PC-9 (cell line): ENCODE measurements around the gene LATS2.

Experiments
- EZH2 ChIP-seq: fragments of 200-600 bp; sonication (generic); IDR thresholded peaks from 2 replicates; pipeline ENCODE4 v1.8.0; 2017; ENCODE audit warnings: antibody characterized with exemption, low read depth
- TF ChIP-seq, protein P1 (sequence below): fragments of 200-600 bp; sonication (generic); conservative IDR thresholded peaks from 2 replicates; pipeline ENCODE4 v1.6.1; 2017; ENCODE audit warnings: mixed run types, antibody characterized with exemption, mild to moderate bottlenecking, moderate library complexity

DNA sequence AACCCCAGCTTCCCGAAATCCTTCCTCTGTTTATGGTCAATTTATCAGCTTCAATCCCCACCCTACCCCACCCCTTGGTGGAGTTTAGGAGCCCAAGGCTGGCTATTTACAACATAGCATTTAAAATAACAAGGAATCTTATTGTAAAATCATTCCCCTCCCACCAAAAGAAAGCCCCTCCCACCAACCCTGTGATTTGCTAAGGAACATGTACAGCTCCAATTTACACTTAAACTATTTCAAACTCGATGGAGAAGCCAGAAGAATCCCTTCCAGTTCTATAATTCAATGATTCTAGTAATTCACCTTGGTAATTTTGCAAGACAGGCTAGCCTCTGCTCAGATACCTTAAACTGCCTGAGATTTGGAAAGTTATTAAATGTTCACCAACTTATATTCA lies 3.0 kb downstream of the LATS2 start:
- no peak for TF ChIP-seq EZH2
- TF ChIP-seq, protein P1, sequence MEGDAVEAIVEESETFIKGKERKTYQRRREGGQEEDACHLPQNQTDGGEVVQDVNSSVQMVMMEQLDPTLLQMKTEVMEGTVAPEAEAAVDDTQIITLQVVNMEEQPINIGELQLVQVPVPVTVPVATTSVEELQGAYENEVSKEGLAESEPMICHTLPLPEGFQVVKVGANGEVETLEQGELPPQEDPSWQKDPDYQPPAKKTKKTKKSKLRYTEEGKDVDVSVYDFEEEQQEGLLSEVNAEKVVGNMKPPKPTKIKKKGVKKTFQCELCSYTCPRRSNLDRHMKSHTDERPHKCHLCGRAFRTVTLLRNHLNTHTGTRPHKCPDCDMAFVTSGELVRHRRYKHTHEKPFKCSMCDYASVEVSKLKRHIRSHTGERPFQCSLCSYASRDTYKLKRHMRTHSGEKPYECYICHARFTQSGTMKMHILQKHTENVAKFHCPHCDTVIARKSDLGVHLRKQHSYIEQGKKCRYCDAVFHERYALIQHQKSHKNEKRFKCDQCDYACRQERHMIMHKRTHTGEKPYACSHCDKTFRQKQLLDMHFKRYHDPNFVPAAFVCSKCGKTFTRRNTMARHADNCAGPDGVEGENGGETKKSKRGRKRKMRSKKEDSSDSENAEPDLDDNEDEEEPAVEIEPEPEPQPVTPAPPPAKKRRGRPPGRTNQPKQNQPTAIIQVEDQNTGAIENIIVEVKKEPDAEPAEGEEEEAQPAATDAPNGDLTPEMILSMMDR, result no peak
